Ascending aorta (tissue), 2 donors: ENCODE data around the gene TDG. TPM values are rescaled to one million over a fixed set of nuclear protein-coding genes. Genes with fewer than 3 reads are reported as not detected.

ENCODE experiments used
- DNase-seq, 2 donors: peaks; one replicate each; pipeline ENCODE4 v3.0.0-alpha.2; 2019; ENCODE audit warnings: low spot score in 2 of 2
- H3K27ac ChIP-seq, 2 donors: fragments of 200-600 bp; sonication (generic); one replicate each; pipeline ENCODE4 v1.5.1; 2016 to 2017; ENCODE audit warnings: mild to moderate bottlenecking in 1 of 2
- H3K27me3 ChIP-seq: fragments of 200-600 bp; sonication (generic); one replicate; pipeline ENCODE4 v1.5.1; 2017
- H3K36me3 ChIP-seq, 2 donors: fragments of 200-600 bp; sonication (generic); one replicate each; pipeline ENCODE4 v1.5.1; 2016
- H3K4me1 ChIP-seq, 2 donors: fragments of 200-600 bp; sonication (generic); one replicate each; pipeline ENCODE4 v1.5.1; 2016 to 2017; ENCODE audit warnings: mild to moderate bottlenecking in 1 of 2
- H3K4me3 ChIP-seq, 2 donors: fragments of 200-600 bp; sonication (generic); one replicate each; pipeline ENCODE4 v1.5.1; 2016 to 2017; ENCODE audit warnings: mild to moderate bottlenecking in 1 of 2
- H3K9me3 ChIP-seq, 2 donors: fragments of 200-600 bp; sonication (generic); one replicate each; pipeline ENCODE4 v1.5.1; 2016
- intact Hi-C: fragments of 100-400 bp; cut with DNase I; formaldehyde crosslinking; loops from one replicate; pipeline ENCODE4 v1.15.1; 2023
- total RNA-seq: library from RNA; depleted of rRNA; stranded (reverse); fragments of >200 nt; gene quantifications from one replicate; pipeline ENCODE4 v1.1.0, GENCODE V29; 2016
- TF ChIP-seq, protein P1 (sequence below), 3 experiments: fragments of 200-600 bp in 2 of 3; fragments of 450-650 bp in 1 of 3; sonication (generic) in 2 of 3; IDR thresholded peaks; one replicate each; pipeline ENCODE4 v1.5.1; 2016 to 2019; ENCODE audit warnings: antibody characterized with exemption in 3 of 3, mild to moderate bottlenecking in 1 of 3, moderate library complexity in 1 of 3

Gene TDG
- total RNA-seq, 1 donor from 2014 or later: 11.8 TPM

GRCh38 chr12:103997286-103997900 is 31.7 kb downstream of the TDG start:
- H3K27ac ChIP-seq: no peak overlapping the region
- no peaks in the 10 kb centered on the region for H3K4me1 ChIP-seq
- H3K4me3 ChIP-seq: no peak overlapping the region
- no peaks in the 10 kb centered on the region for H3K36me3 ChIP-seq
- TF ChIP-seq, protein P1, sequence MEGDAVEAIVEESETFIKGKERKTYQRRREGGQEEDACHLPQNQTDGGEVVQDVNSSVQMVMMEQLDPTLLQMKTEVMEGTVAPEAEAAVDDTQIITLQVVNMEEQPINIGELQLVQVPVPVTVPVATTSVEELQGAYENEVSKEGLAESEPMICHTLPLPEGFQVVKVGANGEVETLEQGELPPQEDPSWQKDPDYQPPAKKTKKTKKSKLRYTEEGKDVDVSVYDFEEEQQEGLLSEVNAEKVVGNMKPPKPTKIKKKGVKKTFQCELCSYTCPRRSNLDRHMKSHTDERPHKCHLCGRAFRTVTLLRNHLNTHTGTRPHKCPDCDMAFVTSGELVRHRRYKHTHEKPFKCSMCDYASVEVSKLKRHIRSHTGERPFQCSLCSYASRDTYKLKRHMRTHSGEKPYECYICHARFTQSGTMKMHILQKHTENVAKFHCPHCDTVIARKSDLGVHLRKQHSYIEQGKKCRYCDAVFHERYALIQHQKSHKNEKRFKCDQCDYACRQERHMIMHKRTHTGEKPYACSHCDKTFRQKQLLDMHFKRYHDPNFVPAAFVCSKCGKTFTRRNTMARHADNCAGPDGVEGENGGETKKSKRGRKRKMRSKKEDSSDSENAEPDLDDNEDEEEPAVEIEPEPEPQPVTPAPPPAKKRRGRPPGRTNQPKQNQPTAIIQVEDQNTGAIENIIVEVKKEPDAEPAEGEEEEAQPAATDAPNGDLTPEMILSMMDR (IDR thresholded peaks at IDR 0.05): no peak
- H3K27me3 ChIP-seq: no peaks in the 10 kb centered on the region
- intact Hi-C loops: no loop called here
- no peaks in the 10 kb centered on the region for H3K9me3 ChIP-seq
- no peak for DNase-seq

DNA sequence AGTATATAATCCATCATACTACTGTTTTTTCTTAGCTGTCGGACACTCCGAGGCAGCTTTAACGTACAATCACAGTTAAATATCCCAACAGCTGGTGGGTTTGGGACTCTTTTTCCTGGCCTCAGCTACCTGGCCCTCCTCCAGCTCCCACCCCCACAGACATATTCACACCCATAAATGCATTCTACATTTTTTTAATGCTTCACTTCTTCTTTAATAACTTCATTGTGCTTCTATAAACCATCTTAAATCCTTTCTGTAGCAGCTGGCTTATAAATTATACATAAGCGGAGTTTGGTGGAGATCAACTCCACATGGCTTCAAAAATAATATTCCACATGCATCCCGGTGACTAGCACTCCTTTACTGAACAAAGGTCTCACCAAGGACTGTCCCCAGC is 33.3 kb downstream of the TDG start:
- TF ChIP-seq, protein P1 (IDR thresholded peaks at IDR 0.05): no peak
- DNase-seq: no peak
- H3K36me3 ChIP-seq: peaks cover 0 to 6% of the 10 kb centered on the region in 2 donors
- H3K4me3 ChIP-seq: no peak overlapping the region
- no peaks in the 10 kb centered on the region for H3K4me1 ChIP-seq
- H3K27me3 ChIP-seq: no peaks in the 10 kb centered on the region
- no peak overlapping the region for H3K27ac ChIP-seq
- no peaks in the 10 kb centered on the region for H3K9me3 ChIP-seq
- intact Hi-C loops: no loop called here

DNA sequence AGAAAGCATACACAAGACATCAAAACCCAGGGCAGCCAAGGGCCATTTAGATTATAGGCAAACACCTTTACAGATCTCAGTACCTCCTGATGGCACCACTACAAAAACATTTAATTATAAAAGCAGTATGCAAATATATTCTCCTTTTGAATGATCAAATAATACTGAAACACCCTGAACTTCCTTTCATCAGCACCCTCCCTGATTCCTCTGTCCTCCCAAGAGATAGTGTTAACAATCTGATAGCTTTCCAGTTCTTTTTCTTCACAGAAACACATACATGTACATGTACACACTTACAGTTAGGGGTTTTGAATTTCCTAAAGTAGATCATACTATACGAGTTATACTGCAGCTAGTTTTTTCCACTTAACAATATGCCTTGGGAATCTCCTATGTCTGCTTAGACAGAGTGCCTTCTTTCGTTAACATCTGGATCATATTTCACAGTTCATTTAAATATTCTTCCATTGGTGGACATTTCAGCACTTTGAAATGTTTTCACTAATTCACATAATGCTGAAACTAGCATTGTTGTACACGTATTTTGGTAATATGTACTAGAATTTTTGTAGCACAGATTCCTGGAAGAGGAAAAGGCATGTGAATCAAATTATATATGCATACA is 35.2 kb downstream of the TDG start:
- Histone ChIP-seq H3K4me3 (no peak overlapping the region), H3K4me1 (no peaks in the 10 kb centered on the region), H3K36me3 (peaks cover 0 to 6% of the 10 kb centered on the region in 2 donors), H3K27me3 (no peaks in the 10 kb centered on the region), H3K9me3 (no peaks in the 10 kb centered on the region), H3K27ac (no peak overlapping the region)
- DNase-seq: no peak
- intact Hi-C loops: no loop called here
- TF ChIP-seq, protein P1 (IDR thresholded peaks at IDR 0.05): no peak

DNA sequence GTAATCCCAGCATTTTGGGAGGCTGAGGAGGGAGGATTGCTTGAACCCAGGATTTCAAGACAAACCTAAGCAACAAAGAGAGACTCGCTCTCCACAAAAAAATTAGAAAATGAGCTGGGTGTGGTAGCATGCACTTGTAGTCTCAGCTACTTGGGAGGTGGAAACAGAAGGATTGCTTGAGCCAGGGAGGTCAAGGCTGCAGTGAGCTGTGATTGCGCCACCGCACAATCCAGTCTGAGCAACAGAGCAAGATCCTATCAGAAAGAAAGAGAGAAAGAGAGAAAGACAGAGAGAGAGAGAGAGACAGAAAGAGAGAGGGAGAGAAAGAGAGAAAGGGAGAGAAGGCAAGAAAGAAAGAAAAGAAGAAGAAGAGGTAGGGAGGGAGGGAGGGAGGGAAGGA is 37.0 kb downstream of the TDG start:
- Histone ChIP-seq H3K4me3 (no peak overlapping the region), H3K36me3 (peaks cover 0 to 6% of the 10 kb centered on the region in 2 donors), H3K27ac (no peak overlapping the region), H3K9me3 (no peaks in the 10 kb centered on the region), H3K4me1 (no peaks in the 10 kb centered on the region), H3K27me3 (no peaks in the 10 kb centered on the region)
- DNase-seq: no peak
- TF ChIP-seq, protein P1 (IDR thresholded peaks at IDR 0.05): no peak
- intact Hi-C loops: no loop called here

GRCh38 chr12:104003596-104003995 is 37.9 kb downstream of the TDG start:
- H3K4me3 ChIP-seq: no peak overlapping the region
- no peak overlapping the region for H3K27ac ChIP-seq
- H3K27me3 ChIP-seq: no peaks in the 10 kb centered on the region
- intact Hi-C loops: no loop called here
- H3K36me3 ChIP-seq: peaks cover 0 to 6% of the 10 kb centered on the region in 2 donors
- TF ChIP-seq, protein P1 (IDR thresholded peaks at IDR 0.05): no peak
- no peaks in the 10 kb centered on the region for H3K4me1 ChIP-seq
- DNase-seq: no peak
- H3K9me3 ChIP-seq: no peaks in the 10 kb centered on the region
